Measurements from ENCODE around the gene SPATA9. TPM values are rescaled to one million over a fixed set of nuclear protein-coding genes. Genes with fewer than 3 reads are reported as not detected.

SPATA9 gene
- total and polyA plus RNA-seq, 2 of the 13 experiments (the other 11 are each of a cell fraction or from before 2014, with no cell fraction given) = not detected

DNA sequence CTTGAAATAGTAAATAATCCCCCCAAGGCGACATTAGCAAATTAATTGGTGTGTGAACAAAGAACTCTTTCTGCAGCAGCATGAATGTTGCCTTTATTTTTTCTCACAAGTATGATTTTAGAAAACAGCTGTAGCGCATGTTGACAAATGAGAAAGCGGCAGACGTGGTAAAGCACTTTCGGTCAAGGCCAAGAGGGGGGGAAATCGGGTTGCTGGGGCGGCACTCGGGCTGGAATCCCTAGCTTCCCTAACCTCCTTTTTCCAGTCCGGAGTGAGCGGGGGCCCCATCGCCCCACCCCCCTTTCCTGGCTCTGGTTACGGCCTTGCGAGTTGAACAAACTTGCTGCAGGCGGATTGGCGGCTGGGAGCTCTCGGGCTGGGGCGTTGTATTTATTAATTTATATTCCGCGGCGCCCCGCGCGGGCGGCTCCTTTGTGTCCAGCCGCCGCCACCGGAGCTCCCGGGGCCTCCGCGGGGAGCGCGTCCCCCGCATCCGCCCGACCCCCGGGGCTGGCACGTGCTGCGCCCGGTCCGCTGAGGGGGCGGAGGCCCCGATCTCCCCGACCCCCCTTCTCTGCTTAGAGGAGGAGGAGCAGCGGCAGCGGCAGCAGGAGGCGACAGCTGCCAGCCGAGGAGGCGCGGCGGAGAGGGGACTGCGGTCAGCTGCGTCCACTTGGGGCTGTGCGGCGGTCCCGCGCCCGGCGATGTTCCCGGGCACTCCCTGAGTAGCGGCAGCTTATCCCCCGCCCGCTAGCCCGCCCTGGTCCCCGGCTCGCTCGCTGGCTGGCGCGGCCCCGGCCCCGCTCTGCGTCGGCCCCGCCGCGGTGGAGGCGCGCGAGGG, 48.2 kb upstream of the SPATA9 start, which contains the start of gene RHOBTB3 (continued):
- TF ChIP-seq TRAFD1 (CRISPR knock-in tag; IDR thresholded peaks at IDR 0.05; ENCODE audit: borderline replicate concordance) (no peak), HNRNPUL1 (IDR thresholded peaks at IDR 0.05; ENCODE audit: low read depth, low read length) (no peak), HDAC1 (CRISPR knock-in tag; IDR thresholded peaks at IDR 0.05) (peak; percentile 33; the same call in 1 of the 2 replicates), ZNF382 (CRISPR knock-in tag; IDR thresholded peaks at IDR 0.05; ENCODE audit: borderline replicate concordance) (no peak), ZKSCAN8 (CRISPR knock-in tag; IDR thresholded peaks at IDR 0.05; ENCODE audit: borderline replicate concordance) (no peak), TGIF2 (CRISPR knock-in tag; IDR thresholded peaks at IDR 0.05) (no peak), ZNF710 (CRISPR knock-in tag; IDR thresholded peaks at IDR 0.05; ENCODE audit: borderline replicate concordance) (no peak), KDM5B (CRISPR knock-in tag; IDR thresholded peaks at IDR 0.05; ENCODE audit: borderline replicate concordance) (no peak; the same call in 1 of the 2 replicates), ZNF44 (CRISPR knock-in tag; IDR thresholded peaks at IDR 0.05) (peak; percentile 71; the same call in 1 of the 2 replicates), ZSCAN21 (CRISPR knock-in tag; IDR thresholded peaks at IDR 0.05; ENCODE audit: borderline replicate concordance) (no peak; the same call in 1 of the 2 replicates), CENPX (CRISPR knock-in tag; IDR thresholded peaks at IDR 0.05) (no peak), KDM6A (CRISPR knock-in tag; IDR thresholded peaks at IDR 0.05; ENCODE audit: low read depth) (no peak), CC2D1A (CRISPR knock-in tag; IDR thresholded peaks at IDR 0.05) (no peak), FOXO1 (CRISPR knock-in tag; IDR thresholded peaks at IDR 0.05) (peak; percentile 15), TEAD2 (CRISPR knock-in tag; IDR thresholded peaks at IDR 0.05) (no peak), ZNF235 (CRISPR knock-in tag; IDR thresholded peaks at IDR 0.05; ENCODE audit: borderline replicate concordance) (0 out of 2 replicates have a peak, but pooled peaks have one; percentile 29), SMC3 (IDR thresholded peaks at IDR 0.05; ENCODE audit: low read length) (no peak), ZBTB1 (CRISPR knock-in tag; IDR thresholded peaks at IDR 0.05; ENCODE audit: borderline replicate concordance) (no peak), KMT2B (CRISPR knock-in tag; IDR thresholded peaks at IDR 0.05) (peak; percentile 46), ZNF564 (CRISPR knock-in tag; IDR thresholded peaks at IDR 0.05) (no peak), NR2C2 (CRISPR knock-in tag; IDR thresholded peaks at IDR 0.05; ENCODE audit: borderline replicate concordance) (no peak), ZNF75D (CRISPR knock-in tag; IDR thresholded peaks at IDR 0.05; ENCODE audit: borderline replicate concordance) (no peak), HMGA1 (CRISPR knock-in tag; conservative IDR thresholded peaks at IDR 0.05) (no peak), HMG20B (CRISPR knock-in tag; conservative IDR thresholded peaks at IDR 0.05) (0 out of 2 replicates have a peak, but pooled peaks have one; percentile 25), NFKBIZ (CRISPR knock-in tag; IDR thresholded peaks at IDR 0.05) (no peak)
- TF ChIP-seq, protein P1, sequence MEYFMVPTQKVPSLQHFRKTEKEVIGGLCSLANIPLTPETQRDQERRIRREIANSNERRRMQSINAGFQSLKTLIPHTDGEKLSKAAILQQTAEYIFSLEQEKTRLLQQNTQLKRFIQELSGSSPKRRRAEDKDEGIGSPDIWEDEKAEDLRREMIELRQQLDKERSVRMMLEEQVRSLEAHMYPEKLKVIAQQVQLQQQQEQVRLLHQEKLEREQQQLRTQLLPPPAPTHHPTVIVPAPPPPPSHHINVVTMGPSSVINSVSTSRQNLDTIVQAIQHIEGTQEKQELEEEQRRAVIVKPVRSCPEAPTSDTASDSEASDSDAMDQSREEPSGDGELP (IDR thresholded peaks at IDR 0.05; ENCODE audit: borderline replicate concordance, low read depth) = peak; percentile 91
